ENCODE results near the gene NCAM2. TPM values are rescaled to one million over a fixed set of nuclear protein-coding genes. Genes with fewer than 3 reads are reported as not detected.

NCAM2 gene
- total RNA-seq, 1 experiment from 2014 or later: not detected

GRCh38 chr21:21204366-21204996 is 206.3 kb downstream of the NCAM2 start:
- Histone ChIP-seq H3K27ac (ENCODE audit: low read depth, low read length) (no peak overlapping the region), H3K27me3 (ENCODE audit: insufficient read depth, low read length) (no peaks in the 10 kb centered on the region), H3K9ac (ENCODE audit: low read length) (no peak overlapping the region), H3K9me2 (ENCODE audit: insufficient read depth) (no peaks in the 10 kb centered on the region), H3K4me1 (ENCODE audit: control insufficient read depth in 1 of 2, insufficient read depth in 2 of 2, low read length in 2 of 2) (no peaks in the 10 kb centered on the region), H2AFZ (ENCODE audit: low read depth, low read length, poor library complexity, severe bottlenecking) (no peak overlapping the region), H3K79me2 (ENCODE audit: insufficient read depth, low read length) (no peaks in the 10 kb centered on the region), H3K4me2 (ENCODE audit: low read length) (no peak overlapping the region), H4K20me1 (ENCODE audit: insufficient read depth) (no peaks in the 10 kb centered on the region), H3K36me3 (ENCODE audit: control insufficient read depth in 1 of 2, insufficient read depth in 2 of 2, low read length in 2 of 2) (no peaks in the 10 kb centered on the region), H3K9me3 (ENCODE audit: control insufficient read depth in 1 of 2, insufficient read depth in 1 of 2, low read depth in 1 of 2, low read length in 2 of 2) (peaks cover 4 to 29% of the 10 kb centered on the region in 2 experiments; a peak in 3 of 4 replicates), H3K4me3 (replicated peaks in 1 of 2; ENCODE audit: low read depth in 1 of 2, low read length in 2 of 2) (no peak overlapping the region)
- TF ChIP-seq EZH2phosphoT487 (IDR thresholded peaks at IDR 0.05; ENCODE audit: borderline replicate concordance) (no peak), CBX3 (IDR thresholded peaks at IDR 0.05; ENCODE audit: low read depth) (no peak)
- ChIA-PET RAD21 (ENCODE audit: low non-redundant PET in 1 of 2, low total read pairs in 2 of 2, uncharacterized antibody in 2 of 2, unreplicated experiment in 2 of 2) (no interaction called here), CTCF (no interaction called here), POLR2A (no interaction called here)
- intact Hi-C loops (cut with micrococcal nuclease): no loop called here
- DNase-seq (ENCODE audit: low read depth, low spot score) (no peak), ATAC-seq (no peak)
- no TSS peak for BruUV-seq (replicated peaks)

- no peaks in the 10 kb centered on the region for H3K4me1 ChIP-seq (ENCODE audit: control insufficient read depth in 1 of 2, insufficient read depth in 2 of 2, low read length in 2 of 2)
- H2AFZ ChIP-seq (ENCODE audit: low read depth, low read length, poor library complexity, severe bottlenecking): no peak overlapping the region
- POLR2A ChIA-PET: no interaction called here
- no peak overlapping the region for H3K27ac ChIP-seq (ENCODE audit: low read depth, low read length)
- peaks cover 8 to 29% of the 10 kb centered on the region in 2 experiments; a peak in 3 of 4 replicates for H3K9me3 ChIP-seq (ENCODE audit: control insufficient read depth in 1 of 2, insufficient read depth in 1 of 2, low read depth in 1 of 2, low read length in 2 of 2)
- H3K9ac ChIP-seq (ENCODE audit: low read length): no peak overlapping the region
- H3K27me3 ChIP-seq (ENCODE audit: insufficient read depth, low read length): no peaks in the 10 kb centered on the region
- no peaks in the 10 kb centered on the region for H3K36me3 ChIP-seq (ENCODE audit: control insufficient read depth in 1 of 2, insufficient read depth in 2 of 2, low read length in 2 of 2)
- CTCF ChIA-PET: no interaction called here
- no peaks in the 10 kb centered on the region for H3K79me2 ChIP-seq (ENCODE audit: insufficient read depth, low read length)
- H3K4me3 ChIP-seq (replicated peaks in 1 of 2; ENCODE audit: low read depth in 1 of 2, low read length in 2 of 2): no peak overlapping the region
- TF ChIP-seq, protein P1, sequence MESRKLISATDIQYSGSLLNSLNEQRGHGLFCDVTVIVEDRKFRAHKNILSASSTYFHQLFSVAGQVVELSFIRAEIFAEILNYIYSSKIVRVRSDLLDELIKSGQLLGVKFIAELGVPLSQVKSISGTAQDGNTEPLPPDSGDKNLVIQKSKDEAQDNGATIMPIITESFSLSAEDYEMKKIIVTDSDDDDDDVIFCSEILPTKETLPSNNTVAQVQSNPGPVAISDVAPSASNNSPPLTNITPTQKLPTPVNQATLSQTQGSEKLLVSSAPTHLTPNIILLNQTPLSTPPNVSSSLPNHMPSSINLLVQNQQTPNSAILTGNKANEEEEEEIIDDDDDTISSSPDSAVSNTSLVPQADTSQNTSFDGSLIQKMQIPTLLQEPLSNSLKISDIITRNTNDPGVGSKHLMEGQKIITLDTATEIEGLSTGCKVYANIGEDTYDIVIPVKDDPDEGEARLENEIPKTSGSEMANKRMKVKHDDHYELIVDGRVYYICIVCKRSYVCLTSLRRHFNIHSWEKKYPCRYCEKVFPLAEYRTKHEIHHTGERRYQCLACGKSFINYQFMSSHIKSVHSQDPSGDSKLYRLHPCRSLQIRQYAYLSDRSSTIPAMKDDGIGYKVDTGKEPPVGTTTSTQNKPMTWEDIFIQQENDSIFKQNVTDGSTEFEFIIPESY (IDR thresholded peaks at IDR 0.05; ENCODE audit: extremely low read depth, insufficient replicate concordance, low read length): no peak
- TF ChIP-seq CEBPB (IDR thresholded peaks at IDR 0.05; ENCODE audit: low read depth): no peak
- TF ChIP-seq SRF (IDR thresholded peaks at IDR 0.05; ENCODE audit: low read depth): no peak
- TF ChIP-seq REST (IDR thresholded peaks at IDR 0.05; ENCODE audit: low read depth): no peak
- TF ChIP-seq ELF1 (IDR thresholded peaks at IDR 0.05; ENCODE audit: borderline replicate concordance, low read depth): no peak
- TF ChIP-seq EZH2 (IDR thresholded peaks at IDR 0.05): no peak
- TF ChIP-seq ATF3 (IDR thresholded peaks at IDR 0.05): no peak
- no peak for TF ChIP-seq ZFX (IDR thresholded peaks at IDR 0.05)
- TF ChIP-seq JUND (IDR thresholded peaks at IDR 0.05): no peak
- TF ChIP-seq EZH2phosphoT487 (IDR thresholded peaks at IDR 0.05; ENCODE audit: borderline replicate concordance): no peak
- TF ChIP-seq RAD21 (IDR thresholded peaks at IDR 0.05; ENCODE audit: low read depth): no peak
- BruUV-seq (replicated peaks): no TSS peak
- no peaks in the 10 kb centered on the region for H3K9me2 ChIP-seq (ENCODE audit: insufficient read depth)
- DNase-seq (ENCODE audit: low read depth, low spot score): no peak
- RAD21 ChIA-PET (ENCODE audit: low non-redundant PET in 1 of 2, low total read pairs in 2 of 2, uncharacterized antibody in 2 of 2, unreplicated experiment in 2 of 2): no interaction called here
- intact Hi-C loops (cut with micrococcal nuclease): no loop called here
- no peak for ATAC-seq
- H4K20me1 ChIP-seq (ENCODE audit: insufficient read depth): no peaks in the 10 kb centered on the region
- H3K4me2 ChIP-seq (ENCODE audit: low read length): no peak overlapping the region
Measured at GRCh38 chr21:21205604-21206003, 207.4 kb downstream of the NCAM2 start.

Data from HCT116 (cell line).